Smooth muscle cell of bladder (primary cell): ENCODE data around the gene CCN5. TPM values are rescaled to one million over a fixed set of nuclear protein-coding genes. Genes with fewer than 3 reads are reported as not detected.

Source experiments
- total RNA-seq: library from RNA; depleted of rRNA; stranded (reverse); fragments of >200 nt; gene quantifications from 2 replicates; pipeline ENCODE4 v1.2.3, GENCODE V29; 2014

Gene CCN5, protein sequence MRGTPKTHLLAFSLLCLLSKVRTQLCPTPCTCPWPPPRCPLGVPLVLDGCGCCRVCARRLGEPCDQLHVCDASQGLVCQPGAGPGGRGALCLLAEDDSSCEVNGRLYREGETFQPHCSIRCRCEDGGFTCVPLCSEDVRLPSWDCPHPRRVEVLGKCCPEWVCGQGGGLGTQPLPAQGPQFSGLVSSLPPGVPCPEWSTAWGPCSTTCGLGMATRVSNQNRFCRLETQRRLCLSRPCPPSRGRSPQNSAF
- 1.1 and 5.0 TPM in 2 replicates for total RNA-seq

GRCh38 chr20:44714701-44715498 is at the start of gene CCN5:
TSS of gene CCN5 (plus strand) at chr20:44715369. CDS start at chr20:44715391, 22 bp downstream.

DNA sequence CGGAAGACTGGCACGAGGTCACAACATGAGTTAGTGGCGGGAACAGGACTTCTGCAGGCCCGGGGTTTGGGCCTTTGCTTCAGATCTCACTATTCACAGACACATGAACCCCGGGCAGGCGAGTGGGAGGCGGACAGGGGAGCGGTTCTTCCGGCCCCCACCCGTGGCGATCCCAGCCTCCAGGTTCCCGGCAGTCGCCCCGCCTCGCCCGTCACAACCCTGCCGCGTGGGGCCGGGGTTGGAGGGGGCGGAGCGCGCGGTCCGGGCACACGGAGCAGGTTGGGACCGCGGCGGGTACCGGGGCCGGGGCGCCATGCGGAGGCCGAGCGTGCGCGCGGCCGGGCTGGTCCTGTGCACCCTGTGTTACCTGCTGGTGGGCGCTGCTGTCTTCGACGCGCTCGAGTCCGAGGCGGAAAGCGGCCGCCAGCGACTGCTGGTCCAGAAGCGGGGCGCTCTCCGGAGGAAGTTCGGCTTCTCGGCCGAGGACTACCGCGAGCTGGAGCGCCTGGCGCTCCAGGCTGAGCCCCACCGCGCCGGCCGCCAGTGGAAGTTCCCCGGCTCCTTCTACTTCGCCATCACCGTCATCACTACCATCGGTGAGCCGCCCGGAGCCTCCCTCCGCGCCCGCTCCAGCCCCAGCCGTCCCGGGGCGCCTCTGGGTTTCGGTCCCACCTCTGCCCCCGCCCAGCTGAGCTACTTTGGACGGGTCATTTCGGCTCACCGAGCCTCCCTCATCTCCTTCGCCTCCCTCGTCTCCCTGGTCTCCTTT is 30.6 kb downstream of the CCN5 start, which contains the start of gene KCNK15:
TSS of gene KCNK15 (plus strand) at position 268 of the 769 bp plus-strand sequence. CDS start at position 314, 46 bp downstream.

Other genes starting within 250 kb of the CCN5 start
- gene TTPAL, start 239.5 kb upstream of the CCN5 start, total RNA-seq = 7.1 and 9.2 TPM in 2 replicates
- 118 and 157 TPM in 2 replicates for gene SERINC3, start 193.3 kb upstream of the CCN5 start, total RNA-seq
- gene PKIG, start 132.8 kb upstream of the CCN5 start, total RNA-seq = 88.0 and 120 TPM in 2 replicates
- gene ADA, start 63.7 kb upstream of the CCN5 start, total RNA-seq = 5.3 and 14.7 TPM in 2 replicates
- gene KCNK15, start 30.5 kb downstream of the CCN5 start, total RNA-seq = 0.28 and 0.83 TPM in 2 replicates
- under 0.01 TPM in 1 of 2 replicates, not detected in the other for gene RIMS4, start 95.2 kb downstream of the CCN5 start, total RNA-seq
- 58.6 and 73.9 TPM in 2 replicates for gene YWHAB, start 170.3 kb downstream of the CCN5 start, total RNA-seq
- gene PABPC1L, start 194.7 kb downstream of the CCN5 start, total RNA-seq = 4.8 and 5.5 TPM in 2 replicates
- 11.7 and 14.3 TPM in 2 replicates for gene TOMM34, start 245.0 kb downstream of the CCN5 start, total RNA-seq